ENCODE data around the gene GMCL1.
"Not testable (repeated sequence)": the region's sequence is repeated elsewhere in the genome, so short reads cannot be mapped to it uniquely, and the experiment has no call there.

Gene GMCL1

GRCh38 chr2:69863298-69863697 is 33.8 kb downstream of the GMCL1 start:
- no peak for DNase-seq

GRCh38 chr2:69888451-69888850 is 59.0 kb downstream of the GMCL1 start:
- no peak for DNase-seq

- DNase-seq = no peak
Measured at GRCh38 chr2:69889302-69889701, 59.8 kb downstream of the GMCL1 start.

GRCh38 chr2:69890881-69891280 is 61.4 kb downstream of the GMCL1 start:
- DNase-seq = no peak

GRCh38 chr2:69892838-69893424 is 63.5 kb downstream of the GMCL1 start:
- DNase-seq = not testable (repeated sequence)

GRCh38 chr2:69893684-69894551 is 64.5 kb downstream of the GMCL1 start, which contains the start of gene SNRNP27:
Gene SNRNP27 (plus strand): TSS chr2:69893956. CDS start chr2:69893985, 29 bp downstream.
- DNase-seq = peak; percentile 56 to 58

- DNase-seq = not testable (repeated sequence)
Measured at GRCh38 chr2:69894737-69895136, 65.3 kb downstream of the GMCL1 start.

- DNase-seq = peak in 1 of 2 donors; percentile 89
Measured at GRCh38 chr2:69902213-69902922, 72.9 kb downstream of the GMCL1 start.

- no peak for DNase-seq
Measured at GRCh38 chr2:69907216-69907615, 77.8 kb downstream of the GMCL1 start.

- DNase-seq = peak in 1 of 2 donors; percentile 70
Measured at GRCh38 chr2:69911985-69912563, 82.6 kb downstream of the GMCL1 start.

GRCh38 chr2:69914164-69914949 is 84.9 kb downstream of the GMCL1 start:
- DNase-seq = peak; percentile 97 to 100

- DNase-seq = peak in 1 of 2 donors; percentile 97
Measured at GRCh38 chr2:69914950-69915945, 85.8 kb downstream of the GMCL1 start, which contains the start of gene MXD1. Gene MXD1 (plus strand): TSS chr2:69915109. CDS start chr2:69915331, 222 bp downstream.

- DNase-seq = no peak
Measured at GRCh38 chr2:69916106-69916505, 86.6 kb downstream of the GMCL1 start.

- peak in 1 of 2 donors; percentile 19 for DNase-seq
Measured at GRCh38 chr2:69917852-69918251, 88.4 kb downstream of the GMCL1 start.

- peak in 1 of 2 donors; percentile 32 for DNase-seq
Measured at GRCh38 chr2:69918401-69918800, 88.9 kb downstream of the GMCL1 start.

- DNase-seq = no peak
Measured at GRCh38 chr2:69923116-69923515, 93.7 kb downstream of the GMCL1 start.

- no peak for DNase-seq
Measured at GRCh38 chr2:69926849-69927515, 97.5 kb downstream of the GMCL1 start.

Data from bone marrow (tissue), 2 donors.